A673 (cell line): ENCODE results near the gene PGC. TPM values are rescaled to one million over a fixed set of nuclear protein-coding genes. Genes with fewer than 3 reads are reported as not detected.

Experiments used
- BruUV-seq: library from RNA; stranded (reverse); fragments of 400-500 nt; replicated peaks from 2 replicates; lab custom pipeline; 2021; lab: Mats Ljungman, UMichigan
- CTCF ChIA-PET: fragments of 300-600 bp; sonication (Branson Sonifier 250); formaldehyde crosslinking; loops from one replicate; lab custom pipeline; 2022; ENCODE audit warnings: antibody characterized with exemption; lab: Charles Lee
- POLR2A ChIA-PET: fragments of 300-600 bp; sonication (Branson Sonifier 250); formaldehyde crosslinking; loops from one replicate; lab custom pipeline; 2022; ENCODE audit warnings: antibody characterized with exemption; ENCODE audit not compliant: low non-redundant PET; lab: Charles Lee
- DNase-seq: peaks from one replicate; pipeline ENCODE4 v3.0.0-alpha.2; 2015; ENCODE audit warnings: low spot score
- H3K27ac ChIP-seq: fragments of 200-600 bp; sonication (generic); 2 replicates; pipeline ENCODE4 v1.5.1; 2016; ENCODE audit warnings: mixed run types, low read depth, mild to moderate bottlenecking, mixed read lengths, antibody characterized with exemption, low read length; ENCODE audit not compliant: poor library complexity, severe bottlenecking
- H3K27me3 ChIP-seq: fragments of 200-600 bp; sonication (generic); replicated peaks from 2 replicates; pipeline ENCODE4 v1.6.1; 2017; ENCODE audit warnings: mixed run types, low read depth, mild to moderate bottlenecking, mixed read lengths, antibody characterized with exemption, low read length; ENCODE audit not compliant: insufficient read depth, poor library complexity
- H3K36me3 ChIP-seq: fragments of 200-600 bp; sonication (generic); 2 replicates; pipeline ENCODE4 v1.6.1; 2016; ENCODE audit warnings: mixed run types, mild to moderate bottlenecking, mixed read lengths, antibody characterized with exemption, low read length; ENCODE audit not compliant: insufficient read depth, poor library complexity, severe bottlenecking
- H3K4me1 ChIP-seq: fragments of 200-600 bp; sonication (generic); 2 replicates; pipeline ENCODE4 v1.6.1; 2017; ENCODE audit warnings: mixed run types, mild to moderate bottlenecking, mixed read lengths, antibody characterized with exemption, low read length; ENCODE audit not compliant: insufficient read depth, poor library complexity, severe bottlenecking
- H3K4me3 ChIP-seq: fragments of 200-600 bp; sonication (generic); 2 replicates; pipeline ENCODE4 v1.5.1; 2016; ENCODE audit warnings: low read depth, mixed run types, mild to moderate bottlenecking, mixed read lengths, low read length; ENCODE audit not compliant: poor library complexity, severe bottlenecking
- H3K9me3 ChIP-seq: fragments of 200-600 bp; sonication (generic); 2 replicates; pipeline ENCODE4 v1.6.1; 2016; ENCODE audit warnings: mixed run types, low read depth, mild to moderate bottlenecking, mixed read lengths, antibody characterized with exemption, low read length; ENCODE audit not compliant: poor library complexity, severe bottlenecking
- EZH2 ChIP-seq: fragments of 200-600 bp; sonication (generic); IDR thresholded peaks from 2 replicates; pipeline ENCODE4 v1.6.1; 2017; ENCODE audit warnings: borderline replicate concordance, low read depth, mild to moderate bottlenecking, mixed read lengths, antibody characterized with exemption, low read length; ENCODE audit not compliant: poor library complexity, severe bottlenecking
- intact Hi-C: fragments of 100-400 bp; cut with micrococcal nuclease; formaldehyde crosslinking; loops from one replicate; pipeline ENCODE4 v1.10.0; 2022; ENCODE audit not compliant: unreplicated experiment
- total RNA-seq: library from RNA; stranded (reverse); gene quantifications from 2 replicates; pipeline ENCODE4 v1.2.3, GENCODE V29; 2021
- TF ChIP-seq, protein P1 (sequence below): fragments of 300-800, 200-600 bp; sonication (generic); conservative IDR thresholded peaks from 2 replicates; pipeline ENCODE4 v1.5.1; 2017; ENCODE audit warnings: low read depth, mild to moderate bottlenecking, antibody characterized with exemption, low read length, moderate library complexity, mixed read lengths

PGC gene
- total RNA-seq, 1 experiment from 2014 or later: not detected

GRCh38 chr6:41729624-41730023 lies 17.6 kb downstream of the PGC start:
- Histone ChIP-seq H3K4me3 (no peak overlapping the region), H3K9me3 (no peaks in the 10 kb centered on the region), H3K27me3 (no peaks in the 10 kb centered on the region), H3K36me3 (no peaks in the 10 kb centered on the region), H3K27ac (no peak overlapping the region), H3K4me1 (peaks cover 29% of the 10 kb centered on the region)
- intact Hi-C loops: no loop called here
- TF ChIP-seq, protein P1, sequence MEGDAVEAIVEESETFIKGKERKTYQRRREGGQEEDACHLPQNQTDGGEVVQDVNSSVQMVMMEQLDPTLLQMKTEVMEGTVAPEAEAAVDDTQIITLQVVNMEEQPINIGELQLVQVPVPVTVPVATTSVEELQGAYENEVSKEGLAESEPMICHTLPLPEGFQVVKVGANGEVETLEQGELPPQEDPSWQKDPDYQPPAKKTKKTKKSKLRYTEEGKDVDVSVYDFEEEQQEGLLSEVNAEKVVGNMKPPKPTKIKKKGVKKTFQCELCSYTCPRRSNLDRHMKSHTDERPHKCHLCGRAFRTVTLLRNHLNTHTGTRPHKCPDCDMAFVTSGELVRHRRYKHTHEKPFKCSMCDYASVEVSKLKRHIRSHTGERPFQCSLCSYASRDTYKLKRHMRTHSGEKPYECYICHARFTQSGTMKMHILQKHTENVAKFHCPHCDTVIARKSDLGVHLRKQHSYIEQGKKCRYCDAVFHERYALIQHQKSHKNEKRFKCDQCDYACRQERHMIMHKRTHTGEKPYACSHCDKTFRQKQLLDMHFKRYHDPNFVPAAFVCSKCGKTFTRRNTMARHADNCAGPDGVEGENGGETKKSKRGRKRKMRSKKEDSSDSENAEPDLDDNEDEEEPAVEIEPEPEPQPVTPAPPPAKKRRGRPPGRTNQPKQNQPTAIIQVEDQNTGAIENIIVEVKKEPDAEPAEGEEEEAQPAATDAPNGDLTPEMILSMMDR: no peak
- TF ChIP-seq EZH2: no peak
- ChIA-PET CTCF (no interaction called here), POLR2A (no interaction called here)
- no TSS peak for BruUV-seq
- DNase-seq: no peak

- Histone ChIP-seq H3K27me3 (no peaks in the 10 kb centered on the region), H3K4me1 (peaks cover 34% of the 10 kb centered on the region), H3K36me3 (no peaks in the 10 kb centered on the region), H3K4me3 (no peak overlapping the region), H3K27ac (no peak overlapping the region), H3K9me3 (no peaks in the 10 kb centered on the region)
- BruUV-seq: no TSS peak
- CTCF ChIA-PET: interaction anchor here (0.6 kb wide), 1 partner anchor 300 kb away, joined by 5 read pairs; no protein-coding TSS in a partner anchor
- TF ChIP-seq, protein P1: no peak
- TF ChIP-seq EZH2: no peak
- POLR2A ChIA-PET: no interaction called here
- intact Hi-C loops: no loop called here
- DNase-seq: no peak
Observed at GRCh38 chr6:41728954-41729353, 18.2 kb downstream of the PGC start.

DNA sequence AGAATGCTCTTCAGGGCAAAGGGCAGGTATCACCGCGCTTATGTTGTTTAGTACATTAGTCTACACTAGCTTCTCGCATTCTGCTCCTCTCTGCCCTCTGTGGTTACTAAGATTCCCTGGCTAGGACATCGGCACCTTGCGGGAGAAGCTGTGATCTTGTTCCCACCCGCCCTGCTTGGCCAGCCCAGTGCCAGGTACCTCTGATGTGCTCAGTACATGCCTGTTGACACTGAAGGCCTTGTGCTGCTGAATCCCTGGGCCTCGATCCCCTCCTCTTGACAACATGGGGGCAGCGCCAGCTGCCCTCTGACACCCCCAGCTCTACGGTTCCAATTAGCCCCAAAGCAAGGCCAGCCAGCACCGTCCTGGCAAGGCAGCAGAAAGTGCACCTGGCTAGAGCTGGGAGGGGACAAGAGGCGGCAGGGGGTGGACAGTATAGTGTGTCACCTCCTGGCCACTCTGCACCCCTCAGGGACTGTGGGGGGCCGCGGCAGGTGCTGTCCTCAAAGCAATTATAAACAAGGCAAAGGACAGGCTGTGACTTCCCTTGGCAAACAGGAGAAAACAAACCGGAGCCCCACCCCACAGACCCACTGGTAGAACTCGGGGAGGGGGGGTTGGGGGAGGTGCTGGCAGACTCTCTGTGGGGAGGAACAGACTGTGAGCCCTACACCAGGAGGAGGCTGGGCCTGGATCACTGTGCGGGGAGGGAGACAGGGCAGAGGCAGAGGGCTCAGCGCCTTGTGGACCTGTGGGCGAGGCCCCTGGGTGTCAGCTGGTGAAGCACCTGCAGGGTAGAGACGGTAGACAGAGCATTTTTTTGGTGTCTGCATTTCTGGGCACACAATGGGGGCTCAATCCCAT lies 18.9 kb downstream of the PGC start:
- H3K36me3 ChIP-seq: no peaks in the 10 kb centered on the region
- intact Hi-C loops: no loop called here
- ChIA-PET POLR2A (no interaction called here), CTCF (interaction anchor here (0.6 kb wide), 2 partner anchors 301 to 743 kb away, joined by 4 to 5 read pairs; no protein-coding TSS in a partner anchor)
- peaks cover 34% of the 10 kb centered on the region for H3K4me1 ChIP-seq
- TF ChIP-seq, protein P1: no peak
- TF ChIP-seq EZH2: no peak
- H3K27ac ChIP-seq: no peak overlapping the region
- no peaks in the 10 kb centered on the region for H3K27me3 ChIP-seq
- no peaks in the 10 kb centered on the region for H3K9me3 ChIP-seq
- no peak overlapping the region for H3K4me3 ChIP-seq
- BruUV-seq: no TSS peak
- no peak for DNase-seq
